K562 (cell line): ENCODE results near the gene FAM177B. TPM values are rescaled to one million over a fixed set of nuclear protein-coding genes. Genes with fewer than 3 reads are reported as not detected.

Experiments
- AFF1 ChIP-seq, 2 experiments: fragments of 450-650 bp; IDR thresholded peaks; 2 replicates each; pipeline ENCODE4 v1.6.1; 2018; ENCODE audit warnings: mild to moderate bottlenecking in 2 of 2, low read depth in 1 of 2; ENCODE audit not compliant: partially characterized antibody in 2 of 2
- CBX3 ChIP-seq, 2 experiments: IDR thresholded peaks; 1 replicate in 1 of 2; 2 replicates in 1 of 2; pipeline ENCODE4 v1.6.1; 2012; ENCODE audit warnings: inconsistent platforms in 2 of 2, low read length in 2 of 2, borderline replicate concordance in 1 of 2, control low read depth in 1 of 2
- DACH1 ChIP-seq: fragments of 450-650 bp; IDR thresholded peaks from 2 replicates; pipeline ENCODE4 v1.6.1; 2018; ENCODE audit not compliant: partially characterized antibody
- GABPA ChIP-seq: fragments of 200-800 bp; sonication (Bioruptor generic); conservative IDR thresholded peaks from 2 replicates; pipeline ENCODE4 v1.6.1; 2016; ENCODE audit warnings: low read depth, missing genetic modification characterization, missing compliant biosample characterization
- GATAD2A ChIP-seq: fragments of 450-650 bp; IDR thresholded peaks from 2 replicates; pipeline ENCODE4 v1.6.1; 2017
- HCFC1 ChIP-seq: IDR thresholded peaks from 2 replicates; pipeline ENCODE4 v1.6.1; 2012; ENCODE audit warnings: low read depth, low read length, improper control_type of control experiment
- KHSRP ChIP-seq: fragments of 450-650 bp; IDR thresholded peaks from 2 replicates; pipeline ENCODE4 v1.6.1; 2017
- MCM2 ChIP-seq: fragments of 450-650 bp; IDR thresholded peaks from 2 replicates; pipeline ENCODE4 v1.6.1; 2017; ENCODE audit warnings: low read depth, mild to moderate bottlenecking
- NBN ChIP-seq: fragments of 450-650 bp; IDR thresholded peaks from 2 replicates; pipeline ENCODE4 v1.6.1; 2016; ENCODE audit warnings: low read depth, mild to moderate bottlenecking
- NEUROD1 ChIP-seq: fragments of 150-350 bp; IDR thresholded peaks from 2 replicates; pipeline ENCODE4 v1.6.1; 2014; ENCODE audit warnings: borderline replicate concordance, low read length, low read depth; ENCODE audit not compliant: partially characterized antibody
- SRSF7 ChIP-seq: fragments of 200-400 bp; formaldehyde crosslinking; optimal IDR thresholded peaks from 2 replicates; pipeline ENCODE3; 2017; ENCODE audit warnings: mild to moderate bottlenecking, low read depth, low read length
- TCF3 ChIP-seq: sonication (generic); formaldehyde crosslinking; IDR thresholded peaks from 2 replicates; pipeline ENCODE4 v1.4.0; 2020; ENCODE audit warnings: mild to moderate bottlenecking, missing genetic modification reagents
- TFAM ChIP-seq: fragments of 250-450 bp; sonication (Bioruptor Pico); conservative IDR thresholded peaks from 2 replicates; pipeline ENCODE4 v1.5.0; 2021; ENCODE audit warnings: mild to moderate bottlenecking, moderate library complexity
- ZBTB1 ChIP-seq: sonication (generic); formaldehyde crosslinking; IDR thresholded peaks from 2 replicates; pipeline ENCODE4 v1.8.1; 2023; ENCODE audit warnings: missing genetic modification reagents, low read depth, mild to moderate bottlenecking, borderline replicate concordance
- ZNF165 ChIP-seq: fragments of 250-450 bp; sonication (Bioruptor Pico); IDR thresholded peaks from 2 replicates; pipeline ENCODE4 v1.4.0; 2020; ENCODE audit warnings: borderline replicate concordance
- ZNF444 ChIP-seq: fragments of 250-450 bp; sonication (Bioruptor Pico); IDR thresholded peaks from 2 replicates; pipeline ENCODE4 v1.4.0; 2020; ENCODE audit warnings: mild to moderate bottlenecking, moderate library complexity
- ZNF780A ChIP-seq: fragments of 250-450 bp; sonication (Bioruptor Pico); IDR thresholded peaks from 2 replicates; pipeline ENCODE4 v1.5.0; 2021; ENCODE audit warnings: mild to moderate bottlenecking
- polyA plus RNA-seq, 8 experiments: library from polyadenylated mRNA; depleted of rRNA in 4 of 8; stranded (reverse) in 5 of 8; unstranded in 3 of 8; fragments of >200 nt; fragmentation: Nextera tagmentation in 2 of 8; fragmentation: Illumina TruSeq in 1 of 8; extraction: Ambion mirVana in 2 of 8; extraction: Trizol in 1 of 8; gene quantifications; 2 replicates each; pipeline versions ENCODE4 v1.2.1 to v1.2.3, GENCODE V29; 2011 to 2014; ENCODE audit warnings: inconsistent platforms in 1 of 8, missing spikeins in 1 of 8
- total RNA-seq, 7 experiments: library from RNA; depleted of rRNA in 6 of 7; stranded (reverse); fragments of >200 nt in 6 of 7; fragmentation: Illumina TruSeq in 2 of 7; extraction: Trizol in 2 of 7; gene quantifications; 2 replicates each; pipeline versions ENCODE4 v1.2.1 to v1.2.3, GENCODE V29; 2011 to 2021; ENCODE audit warnings: low replicate concordance in 1 of 7
- TF ChIP-seq, protein P1 (sequence below): IDR thresholded peaks from 2 replicates; pipeline ENCODE4 v1.6.1; 2011; ENCODE audit not compliant: insufficient read length; ENCODE audit errors: extremely low read depth
- TF ChIP-seq, protein P2 (sequence below): sonication (generic); formaldehyde crosslinking; IDR thresholded peaks from 2 replicates; pipeline ENCODE4 v1.8.0; 2023; ENCODE audit warnings: mild to moderate bottlenecking, missing genetic modification reagents
- TF ChIP-seq, protein P3 (sequence below): IDR thresholded peaks from 3 replicates; pipeline ENCODE4 v1.6.1; 2011; ENCODE audit warnings: borderline replicate concordance, mild to moderate bottlenecking; ENCODE audit not compliant: insufficient read length, insufficient read depth

Gene FAM177B
- total and polyA plus RNA-seq, 9 of the 15 experiments (the other 6 are each of a cell fraction or from before 2014, with no cell fraction given), result not detected

DNA sequence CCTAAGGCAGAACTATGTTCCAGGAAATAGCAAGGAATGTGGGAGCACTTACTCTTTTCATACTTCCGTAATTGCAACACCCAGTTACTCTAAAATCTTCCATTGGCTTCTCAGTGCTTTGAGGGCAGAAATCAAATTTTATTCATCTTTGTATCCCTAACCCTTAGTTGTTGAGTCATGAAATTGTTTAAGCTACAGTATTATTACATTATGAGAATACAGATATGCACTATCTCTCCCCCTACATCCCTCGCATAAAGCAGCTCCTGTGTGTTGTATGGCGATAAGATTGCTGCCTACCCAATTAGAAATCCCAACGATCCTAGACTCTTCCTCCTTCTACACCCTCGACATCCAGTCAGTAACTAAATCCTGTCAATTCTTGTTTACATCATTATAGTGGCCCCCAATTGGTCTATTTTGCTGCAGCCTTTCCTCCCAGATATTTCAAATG lies 27.3 kb upstream of the FAM177B start (continued):
- TF ChIP-seq, protein P1, sequence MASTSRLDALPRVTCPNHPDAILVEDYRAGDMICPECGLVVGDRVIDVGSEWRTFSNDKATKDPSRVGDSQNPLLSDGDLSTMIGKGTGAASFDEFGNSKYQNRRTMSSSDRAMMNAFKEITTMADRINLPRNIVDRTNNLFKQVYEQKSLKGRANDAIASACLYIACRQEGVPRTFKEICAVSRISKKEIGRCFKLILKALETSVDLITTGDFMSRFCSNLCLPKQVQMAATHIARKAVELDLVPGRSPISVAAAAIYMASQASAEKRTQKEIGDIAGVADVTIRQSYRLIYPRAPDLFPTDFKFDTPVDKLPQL, result no peak
- no peak for TF ChIP-seq DACH1
- no peak for TF ChIP-seq HCFC1
- TF ChIP-seq MCM2, result no peak
- TF ChIP-seq KHSRP, result no peak
- TF ChIP-seq GABPA, result no peak
- TF ChIP-seq TCF3, result peak; percentile 92
- TF ChIP-seq CBX3 (IDR thresholded peaks at IDR 0.05; ENCODE audit: borderline replicate concordance in 1 of 2, low read length in 2 of 2), result peak in 1 of 2 experiments; percentile 66; a peak in 1 of 3 replicates
- no peak for TF ChIP-seq ZNF444 (CRISPR knock-in tag)
- TF ChIP-seq TFAM (CRISPR knock-in tag), result no peak
- TF ChIP-seq GATAD2A, result no peak
- 0 out of 2 replicates have a peak, but pooled peaks have one; percentile 48 for TF ChIP-seq NBN
- TF ChIP-seq ZBTB1 (CRISPR knock-in tag), result no peak
- no peak for TF ChIP-seq AFF1 (IDR thresholded peaks at IDR 0.05; ENCODE audit: low read depth in 1 of 2, partially characterized antibody in 2 of 2)
- no peak for TF ChIP-seq SRSF7
- TF ChIP-seq ZNF780A (CRISPR knock-in tag), result no peak
- TF ChIP-seq, protein P2, sequence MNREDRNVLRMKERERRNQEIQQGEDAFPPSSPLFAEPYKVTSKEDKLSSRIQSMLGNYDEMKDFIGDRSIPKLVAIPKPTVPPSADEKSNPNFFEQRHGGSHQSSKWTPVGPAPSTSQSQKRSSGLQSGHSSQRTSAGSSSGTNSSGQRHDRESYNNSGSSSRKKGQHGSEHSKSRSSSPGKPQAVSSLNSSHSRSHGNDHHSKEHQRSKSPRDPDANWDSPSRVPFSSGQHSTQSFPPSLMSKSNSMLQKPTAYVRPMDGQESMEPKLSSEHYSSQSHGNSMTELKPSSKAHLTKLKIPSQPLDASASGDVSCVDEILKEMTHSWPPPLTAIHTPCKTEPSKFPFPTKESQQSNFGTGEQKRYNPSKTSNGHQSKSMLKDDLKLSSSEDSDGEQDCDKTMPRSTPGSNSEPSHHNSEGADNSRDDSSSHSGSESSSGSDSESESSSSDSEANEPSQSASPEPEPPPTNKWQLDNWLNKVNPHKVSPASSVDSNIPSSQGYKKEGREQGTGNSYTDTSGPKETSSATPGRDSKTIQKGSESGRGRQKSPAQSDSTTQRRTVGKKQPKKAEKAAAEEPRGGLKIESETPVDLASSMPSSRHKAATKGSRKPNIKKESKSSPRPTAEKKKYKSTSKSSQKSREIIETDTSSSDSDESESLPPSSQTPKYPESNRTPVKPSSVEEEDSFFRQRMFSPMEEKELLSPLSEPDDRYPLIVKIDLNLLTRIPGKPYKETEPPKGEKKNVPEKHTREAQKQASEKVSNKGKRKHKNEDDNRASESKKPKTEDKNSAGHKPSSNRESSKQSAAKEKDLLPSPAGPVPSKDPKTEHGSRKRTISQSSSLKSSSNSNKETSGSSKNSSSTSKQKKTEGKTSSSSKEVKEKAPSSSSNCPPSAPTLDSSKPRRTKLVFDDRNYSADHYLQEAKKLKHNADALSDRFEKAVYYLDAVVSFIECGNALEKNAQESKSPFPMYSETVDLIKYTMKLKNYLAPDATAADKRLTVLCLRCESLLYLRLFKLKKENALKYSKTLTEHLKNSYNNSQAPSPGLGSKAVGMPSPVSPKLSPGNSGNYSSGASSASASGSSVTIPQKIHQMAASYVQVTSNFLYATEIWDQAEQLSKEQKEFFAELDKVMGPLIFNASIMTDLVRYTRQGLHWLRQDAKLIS (CRISPR knock-in tag), result no peak
- TF ChIP-seq, protein P3, sequence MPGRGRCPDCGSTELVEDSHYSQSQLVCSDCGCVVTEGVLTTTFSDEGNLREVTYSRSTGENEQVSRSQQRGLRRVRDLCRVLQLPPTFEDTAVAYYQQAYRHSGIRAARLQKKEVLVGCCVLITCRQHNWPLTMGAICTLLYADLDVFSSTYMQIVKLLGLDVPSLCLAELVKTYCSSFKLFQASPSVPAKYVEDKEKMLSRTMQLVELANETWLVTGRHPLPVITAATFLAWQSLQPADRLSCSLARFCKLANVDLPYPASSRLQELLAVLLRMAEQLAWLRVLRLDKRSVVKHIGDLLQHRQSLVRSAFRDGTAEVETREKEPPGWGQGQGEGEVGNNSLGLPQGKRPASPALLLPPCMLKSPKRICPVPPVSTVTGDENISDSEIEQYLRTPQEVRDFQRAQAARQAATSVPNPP, result no peak
- no peak for TF ChIP-seq NEUROD1
- TF ChIP-seq ZNF165 (CRISPR knock-in tag), result no peak
